K562 (cell line): ENCODE results near the gene CATSPER4. TPM values are rescaled to one million over a fixed set of nuclear protein-coding genes. Genes with fewer than 3 reads are reported as not detected.

Experiments used
- ATAC-seq: fragments of 200-7000 bp; cut with Tn5 transposase; 3 replicates; pipeline ENCODE4 v1.9.1; 2020; ENCODE audit warnings: moderate library complexity
- BruUV-seq: library from RNA; stranded (reverse); fragments of 400-500 nt; replicated peaks from 2 replicates; lab custom pipeline; 2021; lab: Mats Ljungman, UMichigan
- CTCF ChIA-PET: fragments of 300-600 bp; formaldehyde crosslinking; extraction: SDS; loops from one replicate; lab custom pipeline; 2021; ENCODE audit warnings: low intra/inter-chr PET ratio; lab: Yijun Ruan, JAX
- POLR2A ChIA-PET: fragments of 300-600, 350-650 bp; sonication (Branson Sonifier 250); formaldehyde crosslinking; extraction: SDS; loops from one replicate; lab custom pipeline; 2021; ENCODE audit warnings: antibody characterized with exemption, inconsistent platforms; lab: Yijun Ruan, JAX
- DNase-seq, 4 experiments: peaks; one replicate each; pipeline versions ENCODE4 v3.0.0 to v3.0.0-alpha.2; 2011 to 2018; ENCODE audit warnings: low spot score in 3 of 4, mixed read lengths in 3 of 4; ENCODE audit errors: extremely low read depth in 1 of 4
- FAIRE-seq: peaks from 2 replicates; lab custom pipeline; 2011; peaks lifted over from hg19 to GRCh38; lab: Jason Lieb, UNC
- H2AFZ ChIP-seq: 2 replicates; pipeline ENCODE4 v1.6.0; 2011; ENCODE audit warnings: low read depth, low read length, control low read depth, inconsistent platforms
- H3K27ac ChIP-seq: fragments of 200-600 bp; 3 replicates; pipeline ENCODE4 v1.8.0; 2011; ENCODE audit warnings: low read depth, mild to moderate bottlenecking, control low read depth, inconsistent platforms, low read length, moderate library complexity, mixed read lengths; ENCODE audit errors: extremely low read depth
- H3K27me3 ChIP-seq, 2 experiments: fragments of 300-600 bp in 1 of 2; 2 replicates in 1 of 2; 3 replicates in 1 of 2; pipeline versions ENCODE4 v1.6.0 to v1.8.0; 2011; ENCODE audit warnings: inconsistent platforms in 2 of 2, low read length in 2 of 2, mild to moderate bottlenecking in 1 of 2, mixed read lengths in 1 of 2, moderate library complexity in 1 of 2; ENCODE audit not compliant: control insufficient read depth in 2 of 2, insufficient read depth in 2 of 2
- H3K36me3 ChIP-seq: fragments of 300-600 bp; 3 replicates; pipeline ENCODE4 v1.8.0; 2011; ENCODE audit warnings: mild to moderate bottlenecking, low read length, inconsistent platforms; ENCODE audit not compliant: control insufficient read depth, insufficient read depth
- H3K4me1 ChIP-seq, 2 experiments: fragments of 200-600 bp in 1 of 2; replicated peaks in 1 of 2; 2 replicates in 1 of 2; 3 replicates in 1 of 2; pipeline versions ENCODE4 v1.5.1 to v1.8.0; 2011; ENCODE audit warnings: inconsistent platforms in 2 of 2, low read length in 2 of 2, mild to moderate bottlenecking in 1 of 2, mixed read lengths in 1 of 2, moderate library complexity in 1 of 2; ENCODE audit not compliant: control insufficient read depth in 2 of 2, insufficient read depth in 2 of 2
- H3K4me2 ChIP-seq: 2 replicates; pipeline ENCODE4 v1.6.1; 2011; ENCODE audit warnings: low read length, control low read depth, inconsistent platforms, mixed read lengths; ENCODE audit not compliant: insufficient read depth
- H3K4me3 ChIP-seq: fragments of 200-600 bp; sonication (generic), shearing (Covaris generic); 2 replicates; pipeline ENCODE4 v1.5.1; 2016; ENCODE audit warnings: control low read depth, inconsistent platforms
- H3K79me2 ChIP-seq: fragments of 200-600 bp; 3 replicates; pipeline ENCODE4 v1.8.0; 2011; ENCODE audit warnings: low read length, inconsistent platforms; ENCODE audit not compliant: control insufficient read depth, insufficient read depth
- H3K9ac ChIP-seq, 2 experiments: 2 replicates each; pipeline versions ENCODE4 v1.6.0 to v1.6.1; 2011; ENCODE audit warnings: low read depth in 2 of 2, low read length in 2 of 2, control low read depth in 1 of 2, inconsistent platforms in 1 of 2, mild to moderate bottlenecking in 1 of 2, mixed read lengths in 1 of 2; ENCODE audit not compliant: insufficient read depth in 1 of 2
- H3K9me1 ChIP-seq: one replicate; pipeline ENCODE4 v1.6.0; 2011; ENCODE audit warnings: inconsistent platforms, mild to moderate bottlenecking, low read length, moderate library complexity; ENCODE audit not compliant: control insufficient read depth, insufficient read depth
- H3K9me3 ChIP-seq: replicated peaks from 2 replicates; pipeline ENCODE4 v1.5.1; 2011; ENCODE audit warnings: low read depth, low read length, inconsistent platforms; ENCODE audit not compliant: control insufficient read depth, insufficient read depth
- H4K20me1 ChIP-seq: replicated peaks from 2 replicates; pipeline ENCODE4 v1.6.1; 2011; ENCODE audit warnings: low read length, inconsistent platforms, mixed read lengths; ENCODE audit not compliant: control insufficient read depth, insufficient read depth
- BCLAF1 ChIP-seq, 2 experiments: fragments of 450-650 bp in 1 of 2; IDR thresholded peaks; 2 replicates each; pipeline ENCODE4 v1.6.1; 2011 to 2017; ENCODE audit warnings: low read depth in 2 of 2, antibody characterized with exemption in 1 of 2, borderline replicate concordance in 1 of 2, low read length in 1 of 2, mild to moderate bottlenecking in 1 of 2, mixed read lengths in 1 of 2; ENCODE audit not compliant: control insufficient read depth in 1 of 2
- CTCF ChIP-seq, 3 experiments: IDR thresholded peaks in 2 of 3; conservative IDR thresholded peaks in 1 of 3; 2 replicates each; pipeline ENCODE4 v1.5.1; 2011 to 2012; ENCODE audit warnings: low read length in 3 of 3, mild to moderate bottlenecking in 3 of 3, control low read depth in 2 of 3, improper control_type of control experiment in 1 of 3, inconsistent platforms in 1 of 3, low read depth in 1 of 3, mixed read lengths in 1 of 3, moderate library complexity in 1 of 3; ENCODE audit not compliant: insufficient read depth in 2 of 3
- EHMT2 ChIP-seq: fragments of 450-650 bp; IDR thresholded peaks from 2 replicates; pipeline ENCODE4 v1.6.1; 2018; ENCODE audit warnings: antibody characterized with exemption
- ELF4 ChIP-seq: fragments of 450-650 bp; formaldehyde crosslinking; IDR thresholded peaks from 2 replicates; pipeline ENCODE4 v1.4.0; 2022; ENCODE audit warnings: missing genetic modification characterization
- KDM5B ChIP-seq: fragments of 200-600 bp; sonication (generic); IDR thresholded peaks from 2 replicates; pipeline ENCODE4 v1.6.1; 2012; ENCODE audit warnings: low read depth, mild to moderate bottlenecking, moderate library complexity, low read length, control low read depth, inconsistent platforms; ENCODE audit not compliant: insufficient replicate concordance
- POLR2AphosphoS2 ChIP-seq: IDR thresholded peaks from 2 replicates; pipeline ENCODE4 v1.6.1; 2012; ENCODE audit warnings: low read length, improper control_type of control experiment
- RNF219 ChIP-seq: fragments of 250-450 bp; sonication (Bioruptor Pico); IDR thresholded peaks from 2 replicates; pipeline ENCODE4 v1.5.0; 2022; ENCODE audit warnings: mild to moderate bottlenecking
- SREBF2 ChIP-seq: sonication (generic); formaldehyde crosslinking; IDR thresholded peaks from 2 replicates; pipeline ENCODE4 v1.4.0; 2020; ENCODE audit warnings: mild to moderate bottlenecking, missing genetic modification reagents
- ZNF133 ChIP-seq: fragments of 250-450 bp; sonication (Bioruptor Pico); IDR thresholded peaks from 2 replicates; pipeline ENCODE4 v1.4.0; 2020; ENCODE audit warnings: mild to moderate bottlenecking
- ZNF143 ChIP-seq: sonication (generic); formaldehyde crosslinking; IDR thresholded peaks from 2 replicates; pipeline ENCODE4 v1.9.0; 2022; ENCODE audit warnings: mild to moderate bottlenecking, missing genetic modification reagents
- ZNF347 ChIP-seq: fragments of 450-650 bp; formaldehyde crosslinking; IDR thresholded peaks from 2 replicates; pipeline ENCODE4 v1.4.0; 2020; ENCODE audit warnings: low read depth, mild to moderate bottlenecking, moderate library complexity
- ZNF644 ChIP-seq: fragments of 200-800 bp; sonication (Bioruptor generic); IDR thresholded peaks from 2 replicates; pipeline ENCODE4 v1.6.1; 2016; ENCODE audit warnings: low read depth, missing genetic modification characterization, missing compliant biosample characterization
- WGBS: fragments of 100-300 bp; shearing (Covaris generic); methylation state at CpG from one replicate; pipeline ENCODE4 v1.1.6; 2016; ENCODE audit warnings: low coverage, mixed read lengths; ENCODE audit not compliant: insufficient coverage; ENCODE audit errors: missing lambda C conversion rate; 5-methylcytosine and 5-hydroxymethylcytosine counted together
- in situ Hi-C: fragments of 300-500 bp; cut with MboI; formaldehyde crosslinking; loops from 4 replicates; pipeline ENCODE4 v1.15.0; 2018; ENCODE audit warnings: inconsistent platforms, mixed read lengths
- intact Hi-C: fragments of 100-400 bp; cut with micrococcal nuclease; formaldehyde crosslinking; loops from 2 replicates; pipeline ENCODE4 v1.14.2; 2022
- polyA plus RNA-seq, 8 experiments: library from polyadenylated mRNA; depleted of rRNA in 4 of 8; stranded (reverse) in 5 of 8; unstranded in 3 of 8; fragments of >200 nt; fragmentation: Nextera tagmentation in 2 of 8; fragmentation: Illumina TruSeq in 1 of 8; extraction: Ambion mirVana in 2 of 8; extraction: Trizol in 1 of 8; gene quantifications; 2 replicates each; pipeline versions ENCODE4 v1.2.1 to v1.2.3, GENCODE V29; 2011 to 2014; ENCODE audit warnings: inconsistent platforms in 1 of 8, missing spikeins in 1 of 8
- total RNA-seq, 7 experiments: library from RNA; depleted of rRNA in 6 of 7; stranded (reverse); fragments of >200 nt in 6 of 7; fragmentation: Illumina TruSeq in 2 of 7; extraction: Trizol in 2 of 7; gene quantifications; 2 replicates each; pipeline versions ENCODE4 v1.2.1 to v1.2.3, GENCODE V29; 2011 to 2021; ENCODE audit warnings: low replicate concordance in 1 of 7

Gene CATSPER4
- total and polyA plus RNA-seq, 9 of the 15 experiments (the other 6 are each of a cell fraction or from before 2014, with no cell fraction given) = 0.04 to 0.13 TPM; not detected in 7

GRCh38 chr1:26234644-26235370 lies 44.4 kb downstream of the CATSPER4 start:
- POLR2A ChIA-PET = interaction anchor here (0.6 to 6.3 kb wide), 19 partner anchors 13 to 202 kb away, joined by 3 to 53 read pairs (median 5); partner anchors contain the start of genes SH3BGRL3 and ZNF593
- peak; percentile 37 for ATAC-seq
- Histone ChIP-seq H3K4me3 (peak overlapping the region; percentile 76), H3K4me1 (peaks cover 12 to 22% of the 10 kb centered on the region in 2 experiments; a peak in 4 of 5 replicates), H3K36me3 (peaks cover 28% of the 10 kb centered on the region), H3K79me2 (peaks cover 62% of the 10 kb centered on the region), H3K4me2 (peak overlapping the region; percentile 98), H3K27me3 (no peaks in the 10 kb centered on the region), H3K9me1 (no peaks in the 10 kb centered on the region), H3K27ac (peak overlapping the region; percentile 89), H3K9ac (peak overlapping the region; percentile 91 to 99), H3K9me3 (no peaks in the 10 kb centered on the region), H4K20me1 (peaks cover 23% of the 10 kb centered on the region; the same call in 1 of the 2 replicates), H2AFZ (peak overlapping the region; percentile 92)
- CTCF ChIA-PET = interaction anchor here (0.7 to 1.3 kb wide), 4 partner anchors 45 to 70 kb away, joined by 3 to 4 read pairs (median 3); partner anchors contain the start of gene ZNF593
- intact Hi-C loops (loop anchor here (2.0 to 5.0 kb wide), 3 partner anchors 66 to 373 kb away; partner anchors contain the start of genes C1orf232, PDIK1L and ZNF593), in situ Hi-C loops (no loop called here)
- peak; percentile 52 for FAIRE-seq
- no TSS peak for BruUV-seq
- 0% methylated on average over 30 of the region's 30 CpGs for WGBS
- peak; percentile 52 to 79 (median 54) for DNase-seq
- TF ChIP-seq RNF219 (no peak), ZNF143 (0 out of 2 replicates have a peak, but pooled peaks have one; percentile 14), CTCF (IDR thresholded peaks at IDR 0.05 in 2 of 3, conservative IDR thresholded peaks at IDR 0.05 in 1 of 3; ENCODE audit: insufficient read depth in 2 of 3, low read depth in 1 of 3, low read length in 3 of 3) (peak; percentile 21 to 45 (median 31); a peak in 3 of 6 replicates), EHMT2 (no peak), POLR2AphosphoS2 (0 out of 2 replicates have a peak, but pooled peaks have one; percentile 0), ZNF644 (tag) (0 out of 2 replicates have a peak, but pooled peaks have one; percentile 18), ELF4 (CRISPR knock-in tag) (0 out of 2 replicates have a peak, but pooled peaks have one; percentile 21), ZNF347 (CRISPR knock-in tag) (no peak), BCLAF1 (IDR thresholded peaks at IDR 0.05; ENCODE audit: borderline replicate concordance in 1 of 2, control insufficient read depth in 1 of 2, low read depth in 2 of 2, low read length in 1 of 2) (no peak), ZNF133 (CRISPR knock-in tag) (no peak), SREBF2 (CRISPR knock-in tag) (0 out of 2 replicates have a peak, but pooled peaks have one; percentile 60), KDM5B (peak; percentile 0)
